ENCODE results near the gene MZT1. TPM values are rescaled to one million over a fixed set of nuclear protein-coding genes. Genes with fewer than 3 reads are reported as not detected.

Gene MZT1
- total RNA-seq, 1 experiment from 2014 or later = 22.9 TPM

DNA sequence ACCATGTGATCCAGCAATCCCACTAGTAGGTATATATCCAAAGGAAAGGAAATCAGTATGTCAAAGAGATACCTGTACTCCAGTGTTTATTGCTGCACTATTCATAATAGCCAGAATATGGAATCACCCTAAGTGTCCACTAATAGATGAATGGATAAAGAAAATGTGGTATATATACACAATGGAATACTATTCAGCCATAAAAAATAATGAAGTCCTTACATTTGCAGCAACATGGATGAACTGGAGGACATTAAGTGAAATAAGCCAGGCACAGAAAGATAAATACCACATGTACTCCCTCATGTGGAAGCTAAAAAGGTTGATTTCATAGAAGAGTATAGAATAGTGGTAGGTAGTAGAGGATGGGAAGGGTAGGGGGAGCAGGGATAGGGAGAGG lies 23.8 kb upstream of the MZT1 start:
- Histone ChIP-seq H3K9me3 (no peaks in the 10 kb centered on the region), H3K4me1 (no peaks in the 10 kb centered on the region), H3K36me3 (ENCODE audit: control insufficient read depth, insufficient read depth, low read length) (no peaks in the 10 kb centered on the region; the same call in 1 of the 2 replicates), H3K27me3 (replicated peaks; ENCODE audit: control insufficient read depth, insufficient read depth, low read length) (no peaks in the 10 kb centered on the region), H3K4me3 (ENCODE audit: low read depth, low read length) (no peak overlapping the region)
- no peaks in the 10 kb centered on the region for H3K27me3 Mint-ChIP-seq (ENCODE audit: insufficient read depth, unreplicated experiment)
- H3K27ac Mint-ChIP-seq (ENCODE audit: unreplicated experiment) = no peak overlapping the region
- TF ChIP-seq, protein P1, sequence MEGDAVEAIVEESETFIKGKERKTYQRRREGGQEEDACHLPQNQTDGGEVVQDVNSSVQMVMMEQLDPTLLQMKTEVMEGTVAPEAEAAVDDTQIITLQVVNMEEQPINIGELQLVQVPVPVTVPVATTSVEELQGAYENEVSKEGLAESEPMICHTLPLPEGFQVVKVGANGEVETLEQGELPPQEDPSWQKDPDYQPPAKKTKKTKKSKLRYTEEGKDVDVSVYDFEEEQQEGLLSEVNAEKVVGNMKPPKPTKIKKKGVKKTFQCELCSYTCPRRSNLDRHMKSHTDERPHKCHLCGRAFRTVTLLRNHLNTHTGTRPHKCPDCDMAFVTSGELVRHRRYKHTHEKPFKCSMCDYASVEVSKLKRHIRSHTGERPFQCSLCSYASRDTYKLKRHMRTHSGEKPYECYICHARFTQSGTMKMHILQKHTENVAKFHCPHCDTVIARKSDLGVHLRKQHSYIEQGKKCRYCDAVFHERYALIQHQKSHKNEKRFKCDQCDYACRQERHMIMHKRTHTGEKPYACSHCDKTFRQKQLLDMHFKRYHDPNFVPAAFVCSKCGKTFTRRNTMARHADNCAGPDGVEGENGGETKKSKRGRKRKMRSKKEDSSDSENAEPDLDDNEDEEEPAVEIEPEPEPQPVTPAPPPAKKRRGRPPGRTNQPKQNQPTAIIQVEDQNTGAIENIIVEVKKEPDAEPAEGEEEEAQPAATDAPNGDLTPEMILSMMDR (IDR thresholded peaks at IDR 0.05; ENCODE audit: insufficient read depth in 1 of 2, low read depth in 1 of 2, low read length in 1 of 2, severe bottlenecking in 1 of 2, unreplicated experiment in 1 of 2) = no peak
- intact Hi-C loops (cut with micrococcal nuclease; ENCODE audit: unreplicated experiment) = no loop called here
- ChIA-PET CTCF (no interaction called here), POLR2A (no interaction called here)
- H3K36me3 Mint-ChIP-seq (ENCODE audit: insufficient read depth, unreplicated experiment) = peaks cover 88% of the 10 kb centered on the region
- no peak for DNase-seq
- BruUV-seq (replicated peaks) = no TSS peak
- peaks cover 7% of the 10 kb centered on the region for H3K4me1 Mint-ChIP-seq (ENCODE audit: low read depth, unreplicated experiment)
- H3K4me3 Mint-ChIP-seq (ENCODE audit: unreplicated experiment) = no peak overlapping the region
- H3K9me3 Mint-ChIP-seq (ENCODE audit: unreplicated experiment) = no peaks in the 10 kb centered on the region

GRCh38 chr13:72745260-72745659 lies 17.8 kb upstream of the MZT1 start:
- Mint-ChIP-seq H3K4me3 (ENCODE audit: unreplicated experiment) (no peak overlapping the region), H3K27ac (ENCODE audit: unreplicated experiment) (no peak overlapping the region), H3K4me1 (ENCODE audit: low read depth, unreplicated experiment) (peaks cover 15% of the 10 kb centered on the region), H3K9me3 (ENCODE audit: unreplicated experiment) (no peaks in the 10 kb centered on the region), H3K36me3 (ENCODE audit: insufficient read depth, unreplicated experiment) (peaks cover 71% of the 10 kb centered on the region), H3K27me3 (ENCODE audit: insufficient read depth, unreplicated experiment) (no peaks in the 10 kb centered on the region)
- no peaks in the 10 kb centered on the region for H3K4me1 ChIP-seq
- no peak for DNase-seq
- intact Hi-C loops (cut with micrococcal nuclease; ENCODE audit: unreplicated experiment) = no loop called here
- no peak overlapping the region for H3K4me3 ChIP-seq (ENCODE audit: low read depth, low read length)
- no peaks in the 10 kb centered on the region for H3K36me3 ChIP-seq (ENCODE audit: control insufficient read depth, insufficient read depth, low read length)
- POLR2A ChIA-PET = no interaction called here
- TF ChIP-seq, protein P1 (IDR thresholded peaks at IDR 0.05; ENCODE audit: insufficient read depth in 1 of 2, low read depth in 1 of 2, low read length in 1 of 2, severe bottlenecking in 1 of 2, unreplicated experiment in 1 of 2) = no peak
- H3K9me3 ChIP-seq = no peaks in the 10 kb centered on the region
- no peaks in the 10 kb centered on the region for H3K27me3 ChIP-seq (replicated peaks; ENCODE audit: control insufficient read depth, insufficient read depth, low read length)
- no TSS peak for BruUV-seq (replicated peaks)
- CTCF ChIA-PET = no interaction called here

- H3K27me3 ChIP-seq (replicated peaks; ENCODE audit: control insufficient read depth, insufficient read depth, low read length) = no peaks in the 10 kb centered on the region
- H3K4me3 Mint-ChIP-seq (ENCODE audit: unreplicated experiment) = no peak overlapping the region
- DNase-seq = no peak
- H3K9me3 ChIP-seq = no peaks in the 10 kb centered on the region
- intact Hi-C loops (cut with micrococcal nuclease; ENCODE audit: unreplicated experiment) = no loop called here
- H3K36me3 Mint-ChIP-seq (ENCODE audit: insufficient read depth, unreplicated experiment) = peaks cover 70% of the 10 kb centered on the region
- no peaks in the 10 kb centered on the region for H3K27me3 Mint-ChIP-seq (ENCODE audit: insufficient read depth, unreplicated experiment)
- H3K36me3 ChIP-seq (ENCODE audit: control insufficient read depth, insufficient read depth, low read length) = no peaks in the 10 kb centered on the region
- ChIA-PET CTCF (no interaction called here), POLR2A (interaction anchor here (1.0 kb wide), 1 partner anchor 12 kb away, joined by 3 read pairs; the partner anchor contains the start of genes BORA and MZT1)
- H3K9me3 Mint-ChIP-seq (ENCODE audit: unreplicated experiment) = no peaks in the 10 kb centered on the region
- H3K4me1 ChIP-seq = no peaks in the 10 kb centered on the region
- no peak overlapping the region for H3K4me3 ChIP-seq (ENCODE audit: low read depth, low read length)
- TF ChIP-seq, protein P1 (IDR thresholded peaks at IDR 0.05; ENCODE audit: insufficient read depth in 1 of 2, low read depth in 1 of 2, low read length in 1 of 2, severe bottlenecking in 1 of 2, unreplicated experiment in 1 of 2) = no peak
- H3K4me1 Mint-ChIP-seq (ENCODE audit: low read depth, unreplicated experiment) = peaks cover 8% of the 10 kb centered on the region
- no TSS peak for BruUV-seq (replicated peaks)
- no peak overlapping the region for H3K27ac Mint-ChIP-seq (ENCODE audit: unreplicated experiment)
Measured at GRCh38 chr13:72740015-72740414, 12.6 kb upstream of the MZT1 start.
